ENCODE results near the gene TBC1D22A.

Gene TBC1D22A

DNA sequence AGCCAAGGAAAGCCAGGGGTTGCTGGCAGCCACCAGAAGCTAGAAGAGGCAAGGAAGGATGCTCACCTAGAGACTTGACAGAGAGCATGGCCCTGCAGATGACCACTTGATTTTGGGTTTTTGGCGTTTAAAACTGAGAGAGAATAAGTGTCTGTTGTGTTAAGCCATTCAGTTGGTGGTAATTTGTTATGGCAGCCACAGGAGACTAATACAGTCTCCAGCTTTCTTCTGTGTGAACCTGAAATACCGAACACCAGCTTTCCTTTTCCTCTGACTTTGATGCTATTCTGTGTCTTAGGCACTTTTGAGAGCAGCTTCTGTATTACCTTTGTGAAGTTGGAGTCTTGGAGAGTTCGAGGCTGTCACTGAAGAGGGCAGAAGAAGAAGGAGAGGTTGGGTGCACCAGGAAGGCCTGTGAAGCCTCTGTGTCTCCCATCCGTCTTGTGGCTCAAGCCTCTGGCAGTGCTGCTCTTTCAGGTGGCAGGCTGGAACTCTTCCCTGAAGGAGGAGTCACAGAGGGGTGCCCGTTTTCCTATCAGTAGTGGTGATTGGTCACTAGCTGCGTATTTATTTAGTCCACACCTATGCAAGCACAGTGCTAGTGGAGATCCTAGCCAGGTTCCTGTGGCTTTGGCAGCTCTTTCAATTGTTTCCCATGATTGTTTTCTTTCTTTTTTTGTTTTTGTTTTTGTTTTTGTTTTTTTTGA lies 2.5 kb downstream of the TBC1D22A start:
- Mint-ChIP-seq H3K9me3 (no peaks in the 10 kb centered on the region), H3K27ac (peak overlapping the region; percentile 100), H3K4me1 (peaks cover 66 to 81% of the 10 kb centered on the region in 2 donors), H3K27me3 (no peaks in the 10 kb centered on the region), H3K4me3 (peak overlapping the region; percentile 91 to 98), H3K36me3 (peaks cover 38 to 79% of the 10 kb centered on the region in 2 donors)
- DNase-seq = no peak
- ATAC-seq (replicated peaks) = no peak

DNA sequence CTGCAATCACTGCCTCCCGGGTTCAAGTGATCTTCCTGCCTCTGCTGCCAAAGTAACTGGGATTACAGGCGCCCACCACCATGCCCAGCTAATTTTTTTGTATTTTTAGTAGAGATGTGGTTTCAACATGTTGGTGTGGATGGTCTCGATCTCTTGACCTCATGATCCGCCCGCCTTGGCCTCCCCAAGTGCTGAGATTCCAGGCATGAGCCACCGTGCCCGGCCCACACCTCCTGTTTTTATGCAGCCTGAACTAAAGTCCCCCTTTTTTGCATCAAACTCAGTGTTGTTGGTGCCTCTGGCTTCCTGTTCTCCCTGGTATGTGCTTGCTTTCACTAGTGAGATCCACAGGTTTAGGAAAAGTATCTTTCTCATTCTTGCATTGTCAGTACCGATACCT lies 4.2 kb downstream of the TBC1D22A start:
- peak overlapping the region; percentile 97 for H3K27ac Mint-ChIP-seq
- peak overlapping the region in 1 of 2 donors; percentile 51 for H3K4me3 Mint-ChIP-seq

DNA sequence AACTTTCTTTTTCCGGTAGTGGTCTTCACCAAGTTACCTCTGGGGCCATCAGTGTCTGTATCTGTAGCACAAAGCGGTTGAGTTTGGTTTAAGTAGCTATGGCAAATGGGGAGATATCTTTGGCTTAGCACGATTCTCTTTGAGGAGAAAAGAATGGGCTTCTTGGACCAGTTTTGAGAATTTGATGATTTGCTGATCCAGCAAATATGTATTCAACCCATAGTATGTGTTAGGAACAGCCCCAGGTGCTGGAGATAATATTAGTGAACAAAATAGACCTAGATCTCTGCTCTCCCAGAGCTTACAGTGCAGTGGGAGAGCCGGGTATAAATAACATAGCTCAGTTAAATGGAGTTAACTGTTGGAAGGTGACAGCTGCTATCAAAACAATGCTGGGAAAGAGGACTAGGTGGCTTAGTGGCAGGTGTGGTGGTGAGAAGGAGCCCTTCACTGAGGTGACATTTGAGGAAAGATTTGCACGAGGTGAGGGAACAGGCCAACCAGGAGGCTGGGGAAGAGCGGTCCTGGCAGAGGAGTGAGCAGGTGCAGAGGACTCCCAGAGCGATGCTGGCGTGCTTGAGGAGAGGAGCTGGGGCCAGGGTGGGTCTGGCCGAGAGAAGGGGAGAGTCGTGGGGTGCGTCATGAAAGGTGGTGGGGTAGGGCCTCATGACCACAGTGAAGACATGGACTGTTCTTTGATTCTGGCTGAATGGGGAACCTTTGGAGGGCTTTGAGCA lies 5.0 kb downstream of the TBC1D22A start:
- Mint-ChIP-seq H3K36me3 (peaks cover 30 to 69% of the 10 kb centered on the region in 2 donors), H3K27me3 (no peaks in the 10 kb centered on the region), H3K9me3 (no peaks in the 10 kb centered on the region), H3K4me3 (peak overlapping the region; percentile 73 to 76), H3K27ac (peak overlapping the region; percentile 97), H3K4me1 (peaks cover 62 to 77% of the 10 kb centered on the region in 2 donors)
- no peak for ATAC-seq (replicated peaks)
- no peak for DNase-seq

More for the DNA sequence above, 4.2 kb downstream of the TBC1D22A start:
- ATAC-seq (replicated peaks) = no peak
- H3K9me3 Mint-ChIP-seq = no peaks in the 10 kb centered on the region
- H3K4me1 Mint-ChIP-seq = peaks cover 68 to 84% of the 10 kb centered on the region in 2 donors
- peaks cover 35 to 77% of the 10 kb centered on the region in 2 donors for H3K36me3 Mint-ChIP-seq
- no peak for DNase-seq
- no peaks in the 10 kb centered on the region for H3K27me3 Mint-ChIP-seq

DNA sequence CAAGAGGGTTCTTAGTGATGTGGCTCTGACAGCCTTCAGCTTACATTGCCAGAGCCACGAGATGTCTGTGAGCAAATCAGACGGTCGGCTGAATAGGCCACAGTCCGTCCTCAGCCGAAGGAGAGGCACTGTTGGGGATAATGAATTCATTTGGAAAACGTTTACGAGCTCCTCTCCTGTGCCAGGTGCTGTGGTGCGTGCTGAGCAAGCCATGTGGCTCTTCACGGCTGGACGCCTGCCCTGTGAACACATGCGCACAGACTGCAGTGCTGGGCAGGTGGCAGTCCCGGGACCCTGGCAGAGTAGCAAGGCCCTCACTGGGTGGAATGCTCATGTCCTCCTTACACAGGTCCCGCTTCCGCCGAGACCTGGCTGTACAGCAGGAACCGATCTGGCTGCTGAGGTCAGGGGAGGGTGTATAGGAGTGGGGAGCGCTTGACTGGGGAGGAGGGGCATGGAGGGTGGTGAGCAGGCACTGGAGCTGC lies 6.8 kb downstream of the TBC1D22A start:
- no peaks in the 10 kb centered on the region for H3K9me3 Mint-ChIP-seq
- H3K36me3 Mint-ChIP-seq = peaks cover 28 to 63% of the 10 kb centered on the region in 2 donors
- H3K4me1 Mint-ChIP-seq = peaks cover 66 to 89% of the 10 kb centered on the region in 2 donors
- H3K4me3 Mint-ChIP-seq = peak overlapping the region; percentile 73 to 76
- ATAC-seq (replicated peaks) = peak; percentile 25
- peak overlapping the region; percentile 97 for H3K27ac Mint-ChIP-seq
- peak; percentile 35 for DNase-seq
- H3K27me3 Mint-ChIP-seq = no peaks in the 10 kb centered on the region

DNA sequence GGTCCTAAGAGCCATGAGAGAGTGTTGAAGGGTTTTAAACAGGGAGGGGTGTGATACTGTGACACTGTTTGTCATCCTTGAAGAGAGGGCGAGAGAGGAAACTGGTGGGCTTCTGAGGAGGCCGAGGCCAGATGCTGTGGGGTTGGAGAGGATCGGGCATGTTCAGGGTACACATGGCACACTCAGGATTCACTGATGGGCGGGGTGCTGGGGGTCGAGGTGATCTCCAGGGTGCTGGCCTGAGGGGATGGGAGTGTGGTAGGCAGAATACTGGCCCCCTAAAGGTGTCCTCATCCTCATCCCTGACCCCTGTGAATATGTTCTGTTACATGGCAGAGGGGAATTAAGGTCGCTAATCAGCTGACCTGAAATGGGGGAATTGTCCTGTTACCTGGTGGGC lies 7.3 kb downstream of the TBC1D22A start:
- no peak for DNase-seq
- no peaks in the 10 kb centered on the region for H3K27me3 Mint-ChIP-seq
- H3K4me3 Mint-ChIP-seq = peak overlapping the region; percentile 73 to 76
- H3K9me3 Mint-ChIP-seq = no peaks in the 10 kb centered on the region
- peaks cover 23 to 58% of the 10 kb centered on the region in 2 donors for H3K36me3 Mint-ChIP-seq
- peaks cover 62 to 89% of the 10 kb centered on the region in 2 donors for H3K4me1 Mint-ChIP-seq
- ATAC-seq (replicated peaks) = no peak
- H3K27ac Mint-ChIP-seq = peak overlapping the region; percentile 97

DNA sequence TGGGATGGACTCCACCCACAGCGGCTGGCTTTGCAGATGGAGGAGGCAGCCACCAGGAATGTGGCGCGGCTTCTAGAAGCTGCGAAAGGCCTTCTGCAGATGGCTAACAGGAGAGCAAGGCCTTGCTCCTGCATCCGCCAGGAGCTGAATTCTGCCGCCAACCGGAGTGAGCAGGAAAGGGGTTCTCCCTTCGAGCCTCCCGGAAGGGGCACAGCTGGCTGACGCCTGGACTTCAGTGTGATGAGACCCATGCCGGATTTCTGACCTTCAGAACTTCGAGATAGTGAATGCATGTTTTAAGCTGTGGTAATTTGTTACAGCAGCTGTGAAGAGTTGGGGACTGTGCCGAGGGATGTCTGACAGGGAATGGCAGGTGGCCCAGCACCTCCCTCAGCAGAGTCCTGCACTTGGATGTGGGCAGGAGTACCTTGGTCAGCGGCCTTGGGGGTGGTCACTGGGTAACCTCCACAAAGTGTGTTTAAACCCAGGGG lies 7.7 kb downstream of the TBC1D22A start:
- H3K4me3 Mint-ChIP-seq = peak overlapping the region; percentile 73 to 76
- no peak for DNase-seq
- no peaks in the 10 kb centered on the region for H3K27me3 Mint-ChIP-seq
- H3K36me3 Mint-ChIP-seq = peaks cover 26 to 56% of the 10 kb centered on the region in 2 donors
- no peaks in the 10 kb centered on the region for H3K9me3 Mint-ChIP-seq
- peaks cover 62 to 89% of the 10 kb centered on the region in 2 donors for H3K4me1 Mint-ChIP-seq
- peak overlapping the region; percentile 97 for H3K27ac Mint-ChIP-seq
- ATAC-seq (replicated peaks) = no peak

DNA sequence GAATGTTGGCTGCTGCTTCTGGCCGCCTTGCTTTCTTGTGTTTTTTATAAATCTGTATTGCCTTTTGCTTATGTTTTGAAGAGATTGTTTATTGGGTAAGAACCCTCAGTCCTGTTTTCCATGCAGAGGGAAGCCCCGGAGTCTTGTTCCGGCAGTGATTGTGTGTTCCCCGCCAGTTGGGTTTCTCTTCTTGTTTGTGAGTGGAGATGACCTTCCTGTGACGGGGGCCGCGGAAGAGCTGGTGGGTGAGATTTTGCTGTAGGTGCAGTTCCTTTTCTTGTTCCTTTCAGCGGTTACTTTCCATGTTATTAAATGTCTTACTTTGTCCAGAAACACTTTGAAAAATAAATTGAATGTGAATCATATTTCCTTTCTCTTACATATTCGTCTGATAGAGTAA lies 8.3 kb downstream of the TBC1D22A start:
- DNase-seq (peak; percentile 54), ATAC-seq (replicated peaks) (no peak)
- H3K36me3 Mint-ChIP-seq = peaks cover 28 to 56% of the 10 kb centered on the region in 2 donors

DNA sequence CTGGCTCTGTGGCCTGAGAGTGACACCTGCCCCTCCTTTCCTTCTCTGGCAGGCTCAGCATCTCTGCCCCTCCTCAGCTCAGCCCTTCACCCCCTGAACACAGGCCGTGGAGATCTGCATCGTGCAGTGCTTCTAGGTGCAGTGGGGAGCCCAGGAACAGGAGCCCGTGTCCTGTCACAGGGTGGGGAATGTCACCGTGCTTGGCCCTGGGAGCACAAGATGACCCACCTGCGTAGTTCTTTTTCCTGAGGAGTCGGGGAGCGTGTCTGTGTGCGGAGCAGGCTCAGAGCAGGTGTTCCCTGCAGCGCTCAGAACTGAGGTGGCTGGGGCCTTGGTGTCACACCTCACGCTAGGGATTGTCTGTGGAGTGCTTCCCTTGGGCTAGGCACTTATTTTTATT lies 10.6 kb downstream of the TBC1D22A start:
- H3K4me1 Mint-ChIP-seq = peaks cover 74 to 93% of the 10 kb centered on the region in 2 donors
- ATAC-seq (replicated peaks) (no peak), DNase-seq (no peak)
- H3K36me3 Mint-ChIP-seq = peaks cover 32 to 49% of the 10 kb centered on the region in 2 donors
- peak overlapping the region; percentile 50 to 66 for H3K4me3 Mint-ChIP-seq
- H3K27me3 Mint-ChIP-seq = no peaks in the 10 kb centered on the region
- peak overlapping the region; percentile 94 for H3K27ac Mint-ChIP-seq
- no peaks in the 10 kb centered on the region for H3K9me3 Mint-ChIP-seq

More for the DNA sequence above, 8.3 kb downstream of the TBC1D22A start:
- Mint-ChIP-seq H3K27me3 (no peaks in the 10 kb centered on the region), H3K4me3 (peak overlapping the region; percentile 73 to 76), H3K27ac (peak overlapping the region; percentile 97), H3K4me1 (peaks cover 64 to 89% of the 10 kb centered on the region in 2 donors), H3K9me3 (no peaks in the 10 kb centered on the region)

DNA sequence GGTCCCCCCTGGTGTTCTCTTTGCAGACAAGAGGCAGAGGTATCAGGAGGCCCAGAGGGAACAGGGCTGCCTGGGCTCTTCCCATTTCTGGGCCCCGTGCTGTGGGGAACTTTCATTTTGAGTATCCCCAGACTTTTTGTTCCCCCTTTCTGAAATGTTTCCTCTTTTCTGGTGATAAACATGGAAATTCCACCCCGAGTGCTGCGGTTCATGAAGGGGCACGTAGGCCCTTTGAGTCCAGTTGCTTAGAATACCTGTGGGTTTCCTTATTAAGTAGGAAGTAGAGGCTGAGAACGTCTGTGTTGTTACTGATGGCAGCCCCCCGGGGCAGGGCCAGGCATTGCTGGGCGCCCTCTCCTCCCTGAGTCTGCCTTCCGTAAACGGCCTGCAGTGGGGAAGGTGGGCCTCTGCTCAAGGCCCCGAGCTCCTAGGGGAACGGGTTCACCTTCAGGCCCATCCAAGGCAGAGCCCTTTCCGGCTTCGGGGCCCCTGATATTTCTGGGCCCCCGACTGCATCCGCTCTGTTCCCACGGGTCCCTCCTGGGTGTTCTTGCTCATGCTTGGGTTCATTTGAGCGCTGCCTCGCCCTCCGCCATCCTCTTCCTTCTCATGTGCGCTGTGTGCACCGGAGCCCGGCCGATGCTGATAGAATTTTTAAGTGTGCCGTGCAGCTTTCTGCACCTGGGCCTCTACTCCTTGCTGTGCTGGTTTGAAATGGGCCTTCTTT lies 12.0 kb downstream of the TBC1D22A start:
- peaks cover 32 to 42% of the 10 kb centered on the region in 2 donors for H3K36me3 Mint-ChIP-seq

DNA sequence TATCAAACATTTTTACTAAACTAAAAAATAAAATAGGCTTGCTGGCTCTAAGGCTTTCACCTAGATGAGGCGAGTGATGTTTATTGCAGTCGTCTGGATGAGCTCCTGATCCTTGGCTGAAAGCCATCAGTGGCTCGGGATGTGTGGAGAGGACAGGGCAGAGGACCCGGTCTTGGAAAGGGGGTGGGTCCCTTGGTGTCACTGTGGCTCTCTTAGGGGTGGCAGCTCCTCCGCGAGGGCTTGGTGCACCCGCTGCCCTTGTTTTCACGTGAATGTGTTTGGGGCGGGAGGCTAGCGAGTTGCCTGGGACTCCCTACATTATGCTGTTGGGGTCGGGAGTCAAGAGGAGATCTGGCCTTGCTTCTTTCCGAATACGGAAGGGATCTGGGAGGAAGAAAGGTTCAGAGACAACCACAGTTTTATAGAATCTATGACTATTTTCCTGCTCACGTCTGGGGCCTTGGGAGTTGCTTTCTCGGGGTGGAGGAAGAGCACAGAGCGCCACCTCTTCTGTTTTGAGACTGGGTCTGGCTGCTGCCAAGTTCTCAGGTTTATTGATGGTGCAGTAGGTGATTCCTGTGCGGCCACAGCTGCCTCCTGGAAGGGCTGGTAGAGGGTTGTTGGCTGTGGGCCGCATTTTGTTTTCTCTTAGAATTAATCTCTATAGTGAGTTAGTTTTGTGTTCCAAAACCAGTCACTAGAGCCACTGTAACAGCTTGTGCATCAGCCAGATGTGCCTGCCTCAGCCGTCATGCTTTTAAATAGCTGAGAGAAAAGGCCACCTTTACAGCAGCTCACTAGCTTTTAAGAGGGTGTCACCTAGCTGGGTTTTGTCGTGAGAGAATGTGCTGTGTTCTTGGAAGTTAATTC lies 12.8 kb downstream of the TBC1D22A start:
- H3K4me3 Mint-ChIP-seq = peak overlapping the region; percentile 67 to 69
- no peak for DNase-seq
- H3K9me3 Mint-ChIP-seq = no peaks in the 10 kb centered on the region
- H3K36me3 Mint-ChIP-seq = peaks cover 32 to 34% of the 10 kb centered on the region in 2 donors
- peaks cover 59 to 81% of the 10 kb centered on the region in 2 donors for H3K4me1 Mint-ChIP-seq
- H3K27me3 Mint-ChIP-seq = no peaks in the 10 kb centered on the region
- ATAC-seq (replicated peaks) = no peak
- peak overlapping the region; percentile 94 for H3K27ac Mint-ChIP-seq

More for the DNA sequence above, 12.0 kb downstream of the TBC1D22A start:
- peak; percentile 76 for ATAC-seq (replicated peaks)
- Mint-ChIP-seq H3K4me3 (peak overlapping the region; percentile 67 to 69), H3K9me3 (no peaks in the 10 kb centered on the region), H3K27ac (peak overlapping the region; percentile 94), H3K27me3 (no peaks in the 10 kb centered on the region), H3K4me1 (peaks cover 64 to 81% of the 10 kb centered on the region in 2 donors)
- DNase-seq = peak; percentile 88

DNA sequence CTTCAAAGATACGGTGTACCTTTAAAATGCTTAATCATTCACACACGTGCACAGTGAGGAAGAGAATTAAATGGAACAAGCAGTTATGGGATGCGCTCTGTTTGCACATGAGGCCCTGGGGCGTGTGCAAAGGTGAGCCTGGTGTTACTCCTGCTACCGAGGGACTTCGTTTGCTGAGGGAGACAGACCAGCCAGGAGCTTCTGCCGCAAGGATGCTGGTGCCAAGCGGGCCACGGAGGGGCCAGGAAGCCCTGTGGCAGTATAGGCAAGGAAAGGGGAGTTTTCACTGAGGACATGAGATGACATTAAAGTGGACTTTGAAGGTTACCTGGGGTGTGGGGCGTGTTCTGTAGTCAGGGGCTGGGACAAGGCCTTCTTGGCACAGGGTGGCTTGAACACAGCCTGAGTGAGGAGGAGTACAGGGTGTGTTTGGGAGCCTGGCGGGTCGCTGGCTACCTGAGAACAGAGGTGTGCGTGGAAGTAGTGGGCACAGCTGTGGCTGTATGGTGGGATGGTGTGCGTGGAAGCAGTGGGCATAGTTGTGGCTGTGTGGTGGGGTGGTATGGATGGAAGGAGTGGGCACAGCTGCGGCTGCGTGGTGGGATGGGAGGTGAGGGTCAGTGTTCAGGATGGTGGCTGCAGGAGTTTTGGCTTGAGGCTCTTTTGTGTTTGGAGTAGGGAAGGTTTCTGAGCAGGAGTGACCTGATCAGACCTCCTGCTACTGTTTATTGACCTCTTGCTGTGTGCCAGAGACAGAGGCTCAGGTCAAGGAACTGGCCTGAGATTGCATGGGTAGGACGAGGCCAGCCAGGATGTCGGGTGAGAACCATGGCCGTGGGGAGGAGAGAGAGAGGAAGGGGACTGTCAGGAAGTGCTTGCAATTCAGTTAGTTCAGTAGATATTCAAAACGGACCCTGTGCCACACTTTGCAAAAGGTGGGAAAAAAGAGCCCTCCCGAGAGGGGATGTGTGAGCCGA lies 13.7 kb downstream of the TBC1D22A start:
- peak overlapping the region; percentile 94 for H3K27ac Mint-ChIP-seq
- peaks cover 58 to 81% of the 10 kb centered on the region in 2 donors for H3K4me1 Mint-ChIP-seq
- no peak for DNase-seq
- no peaks in the 10 kb centered on the region for H3K27me3 Mint-ChIP-seq
- no peak for ATAC-seq (replicated peaks)
- peaks cover 30 to 34% of the 10 kb centered on the region in 2 donors for H3K36me3 Mint-ChIP-seq
- H3K9me3 Mint-ChIP-seq = no peaks in the 10 kb centered on the region
- peak overlapping the region; percentile 67 to 69 for H3K4me3 Mint-ChIP-seq

DNA sequence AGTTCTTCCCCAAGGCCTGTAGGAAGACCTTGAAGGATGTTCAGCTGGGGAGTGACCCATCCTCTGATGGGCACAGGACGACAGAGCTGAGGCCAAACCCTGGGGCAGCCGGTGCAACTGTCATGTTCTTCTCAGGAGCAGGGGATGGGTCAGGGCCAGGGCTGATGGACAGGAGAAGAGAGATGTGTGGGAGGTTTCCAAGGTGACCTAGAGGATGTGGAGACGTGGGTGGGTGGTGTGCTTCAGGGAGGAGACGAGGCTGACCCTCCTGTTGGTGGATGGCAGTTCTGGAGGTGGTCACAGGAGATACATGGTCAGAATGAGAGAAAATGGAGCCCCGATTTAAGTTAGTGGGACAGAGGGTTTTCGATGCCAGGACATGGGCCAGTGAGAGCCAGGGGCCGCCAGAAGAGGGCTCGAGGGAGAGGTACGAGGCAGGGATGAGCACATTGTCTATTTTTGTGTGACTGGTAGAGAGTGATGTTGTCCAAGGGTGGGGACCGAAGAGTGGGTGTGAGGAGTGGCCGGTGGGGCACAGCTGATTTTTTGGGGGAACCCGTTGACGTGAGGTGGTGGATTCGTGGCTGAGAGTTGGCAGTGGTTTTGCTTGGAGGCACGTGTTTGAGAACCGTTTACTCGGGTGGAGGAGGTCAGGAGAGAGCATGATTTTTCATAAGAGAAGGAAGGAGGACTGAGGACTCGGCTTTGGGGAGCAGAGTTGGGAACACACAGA lies 14.6 kb downstream of the TBC1D22A start:
- peak overlapping the region; percentile 67 to 69 for H3K4me3 Mint-ChIP-seq
- peaks cover 60 to 84% of the 10 kb centered on the region in 2 donors for H3K4me1 Mint-ChIP-seq
- no peaks in the 10 kb centered on the region for H3K9me3 Mint-ChIP-seq
- DNase-seq (peak; percentile 59), ATAC-seq (replicated peaks) (peak; percentile 3)
- no peaks in the 10 kb centered on the region for H3K27me3 Mint-ChIP-seq
- H3K36me3 Mint-ChIP-seq = peaks cover 34 to 39% of the 10 kb centered on the region in 2 donors
- H3K27ac Mint-ChIP-seq = peak overlapping the region; percentile 94
